ENCODE data around the gene EEF2K. TPM values are rescaled to one million over a fixed set of nuclear protein-coding genes. Genes with fewer than 3 reads are reported as not detected.
A peak's percentile ranks its signal among the peaks of the same experiment; 100 is the strongest.

EEF2K gene
- total and polyA plus RNA-seq, 2 of the 13 experiments (the other 11 are each of a cell fraction or from before 2014, with no cell fraction given) = 22.0 to 23.8 TPM

GRCh38 chr16:22190081-22190775 is 15.8 kb upstream of the EEF2K start (continued):
- TF ChIP-seq PATZ1 (CRISPR knock-in tag; IDR thresholded peaks at IDR 0.05) = peak; percentile 55; the same call in 1 of the 2 replicates
- TF ChIP-seq ZSCAN20 (CRISPR knock-in tag; IDR thresholded peaks at IDR 0.05; ENCODE audit: borderline replicate concordance) = peak; percentile 97
- no peak; the same call in 1 of the 2 replicates for TF ChIP-seq KLF6 (CRISPR knock-in tag; IDR thresholded peaks at IDR 0.05)
- TF ChIP-seq ATF7-NPFF (CRISPR knock-in tag; IDR thresholded peaks at IDR 0.05; ENCODE audit: low read depth) = peak; percentile 98
- TF ChIP-seq RBM39 (IDR thresholded peaks at IDR 0.05; ENCODE audit: low read depth, low read length, poor library complexity, severe bottlenecking) = no peak
- no peak for TF ChIP-seq ZFP82 (CRISPR knock-in tag; IDR thresholded peaks at IDR 0.05; ENCODE audit: borderline replicate concordance)
- TF ChIP-seq ZBTB25 (CRISPR knock-in tag; IDR thresholded peaks at IDR 0.05) = no peak
- peak; percentile 84; the same call in 1 of the 2 replicates for TF ChIP-seq RAD21 (CRISPR knock-in tag; IDR thresholded peaks at IDR 0.05)
- TF ChIP-seq POLR2AphosphoS5 (IDR thresholded peaks at IDR 0.05; ENCODE audit: low read depth, low read length) = peak; percentile 78
- TF ChIP-seq ZNF280D (CRISPR knock-in tag; IDR thresholded peaks at IDR 0.05) = no peak; the same call in 1 of the 2 replicates
- peak; percentile 38; the same call in 1 of the 2 replicates for TF ChIP-seq CREB1 (IDR thresholded peaks at IDR 0.05)
- no peak for TF ChIP-seq CREB1 (CRISPR knock-in tag; IDR thresholded peaks at IDR 0.05)
- peak; percentile 91 for TF ChIP-seq NR0B2 (CRISPR knock-in tag; IDR thresholded peaks at IDR 0.05)
- TF ChIP-seq CSRNP1 (CRISPR knock-in tag; IDR thresholded peaks at IDR 0.05) = peak; percentile 99
- TF ChIP-seq ZNF350 (CRISPR knock-in tag; IDR thresholded peaks at IDR 0.05; ENCODE audit: borderline replicate concordance, low read depth) = no peak; the same call in 1 of the 2 replicates
- 0 out of 2 replicates have a peak, but pooled peaks have one; percentile 45 for TF ChIP-seq SIX4 (CRISPR knock-in tag; IDR thresholded peaks at IDR 0.05)
- TF ChIP-seq TERF1 (CRISPR knock-in tag; IDR thresholded peaks at IDR 0.05) = no peak
- no peak for TF ChIP-seq TOE1 (CRISPR knock-in tag; IDR thresholded peaks at IDR 0.05)
- no peak for TF ChIP-seq SRSF4 (IDR thresholded peaks at IDR 0.05; ENCODE audit: low read depth, low read length, poor library complexity, severe bottlenecking)

Data from HepG2 (cell line).